OCI-LY1 (cell line): ENCODE measurements around the gene ZC3H10.

ENCODE experiments used
- H2AFZ ChIP-seq: fragments of 200-600 bp; sonication (generic), shearing (Covaris generic); 2 replicates; pipeline ENCODE4 v1.6.0; 2014; ENCODE audit warnings: antibody characterized with exemption, mild to moderate bottlenecking, low read length
- H3F3A ChIP-seq: fragments of 200-600 bp; sonication (generic), shearing (Covaris generic); 2 replicates; pipeline ENCODE4 v1.6.0; 2014; ENCODE audit warnings: mild to moderate bottlenecking, antibody characterized with exemption, low read length, moderate library complexity; ENCODE audit not compliant: insufficient read depth
- H3K27ac ChIP-seq: fragments of 200-600 bp; sonication (generic); 2 replicates; pipeline ENCODE4 v1.5.1; 2014; ENCODE audit warnings: low read length, mixed run types, mild to moderate bottlenecking, low read depth; ENCODE audit not compliant: poor library complexity, severe bottlenecking
- H3K27me3 ChIP-seq: fragments of 200-600 bp; sonication (generic); 2 replicates; pipeline ENCODE4 v1.6.0; 2014; ENCODE audit warnings: antibody characterized with exemption, mild to moderate bottlenecking, low read length, moderate library complexity; ENCODE audit not compliant: insufficient read depth
- H3K36me3 ChIP-seq: fragments of 200-600 bp; sonication (generic); 2 replicates; pipeline ENCODE4 v1.6.1; 2014; ENCODE audit warnings: mild to moderate bottlenecking, antibody characterized with exemption, low read length, moderate library complexity, mixed read lengths; ENCODE audit not compliant: insufficient read depth
- H3K4me1 ChIP-seq: fragments of 200-600 bp; sonication (generic); 2 replicates; pipeline ENCODE4 v1.5.1; 2014; ENCODE audit warnings: mild to moderate bottlenecking, low read length, moderate library complexity; ENCODE audit not compliant: insufficient read depth, severe bottlenecking
- H3K4me2 ChIP-seq: fragments of 200-600 bp; sonication (generic), shearing (Covaris generic); 2 replicates; pipeline ENCODE4 v1.6.1; 2014; ENCODE audit warnings: low read length
- H3K4me3 ChIP-seq: fragments of 200-600 bp; sonication (generic); 2 replicates; pipeline ENCODE4 v1.5.1; 2014; ENCODE audit warnings: low read length, low read depth, mild to moderate bottlenecking, mixed read lengths; ENCODE audit not compliant: poor library complexity, severe bottlenecking
- H3K79me2 ChIP-seq: fragments of 200-600 bp; shearing (Covaris generic); 2 replicates; pipeline ENCODE4 v1.6.1; 2016; ENCODE audit warnings: mixed run types, low read length, mixed read lengths; ENCODE audit not compliant: insufficient read depth
- H3K9ac ChIP-seq: fragments of 200-600 bp; sonication (generic), shearing (Covaris generic); 2 replicates; pipeline ENCODE4 v1.6.1; 2014; ENCODE audit warnings: mild to moderate bottlenecking, low read length, mixed read lengths
- H3K9me2 ChIP-seq: fragments of 200-600 bp; sonication (generic), shearing (Covaris generic); 2 replicates; pipeline ENCODE4 v1.6.1; 2014; ENCODE audit warnings: low read depth, mild to moderate bottlenecking, low read length, mixed read lengths
- H3K9me3 ChIP-seq: fragments of 200-600 bp; shearing (Covaris generic); 2 replicates; pipeline ENCODE4 v1.6.1; 2014; ENCODE audit warnings: low read length, mixed read lengths
- H4K20me1 ChIP-seq: fragments of 200-600 bp; sonication (generic), shearing (Covaris generic); 2 replicates; pipeline ENCODE4 v1.6.0; 2016; ENCODE audit warnings: mild to moderate bottlenecking, low read length; ENCODE audit not compliant: insufficient read depth
- EZH2 ChIP-seq: fragments of 200-600 bp; sonication (generic), shearing (Covaris generic); IDR thresholded peaks from 2 replicates; pipeline ENCODE4 v1.8.0; 2017; ENCODE audit warnings: borderline replicate concordance, mixed run types, mild to moderate bottlenecking, antibody characterized with exemption, low read length, moderate library complexity, mixed read lengths
- TF ChIP-seq, protein P1 (sequence below): fragments of 200-600 bp; sonication (generic), shearing (Covaris generic); IDR thresholded peaks from 2 replicates; pipeline ENCODE4 v1.5.1; 2017; ENCODE audit warnings: mild to moderate bottlenecking, antibody characterized with exemption, low read length, moderate library complexity, mixed read lengths

The ZC3H10 gene

DNA sequence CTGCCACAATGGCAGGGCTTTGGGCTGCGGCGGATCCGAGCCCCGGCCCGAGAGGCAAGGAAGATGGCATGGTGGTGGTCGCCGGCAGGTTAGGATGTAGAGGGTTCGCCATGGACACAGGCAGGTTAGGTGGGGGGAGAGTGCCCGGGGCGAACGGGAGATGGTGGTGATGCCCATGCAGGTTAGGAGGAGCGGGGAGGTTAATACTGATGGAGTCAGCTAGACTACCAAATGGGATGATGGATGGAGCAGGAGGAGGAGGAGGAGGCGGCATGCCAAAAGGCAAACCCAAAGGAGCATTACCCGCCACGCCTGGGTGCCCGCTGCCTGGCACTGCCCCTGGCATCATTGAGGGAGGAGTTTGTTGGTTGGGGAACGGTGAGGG is 46.3 kb downstream of the ZC3H10 start:
- Histone ChIP-seq H2AFZ (no peak overlapping the region), H4K20me1 (no peaks in the 10 kb centered on the region), H3K4me1 (peaks cover 25% of the 10 kb centered on the region), H3K27ac (no peak overlapping the region), H3K9ac (no peak overlapping the region), H3K4me3 (no peak overlapping the region), H3K9me3 (no peaks in the 10 kb centered on the region), H3K79me2 (peaks cover 2% of the 10 kb centered on the region), H3K27me3 (no peaks in the 10 kb centered on the region), H3F3A (no peaks in the 10 kb centered on the region), H3K9me2 (no peaks in the 10 kb centered on the region), H3K36me3 (peaks cover 90% of the 10 kb centered on the region), H3K4me2 (no peak overlapping the region)
- TF ChIP-seq, protein P1, sequence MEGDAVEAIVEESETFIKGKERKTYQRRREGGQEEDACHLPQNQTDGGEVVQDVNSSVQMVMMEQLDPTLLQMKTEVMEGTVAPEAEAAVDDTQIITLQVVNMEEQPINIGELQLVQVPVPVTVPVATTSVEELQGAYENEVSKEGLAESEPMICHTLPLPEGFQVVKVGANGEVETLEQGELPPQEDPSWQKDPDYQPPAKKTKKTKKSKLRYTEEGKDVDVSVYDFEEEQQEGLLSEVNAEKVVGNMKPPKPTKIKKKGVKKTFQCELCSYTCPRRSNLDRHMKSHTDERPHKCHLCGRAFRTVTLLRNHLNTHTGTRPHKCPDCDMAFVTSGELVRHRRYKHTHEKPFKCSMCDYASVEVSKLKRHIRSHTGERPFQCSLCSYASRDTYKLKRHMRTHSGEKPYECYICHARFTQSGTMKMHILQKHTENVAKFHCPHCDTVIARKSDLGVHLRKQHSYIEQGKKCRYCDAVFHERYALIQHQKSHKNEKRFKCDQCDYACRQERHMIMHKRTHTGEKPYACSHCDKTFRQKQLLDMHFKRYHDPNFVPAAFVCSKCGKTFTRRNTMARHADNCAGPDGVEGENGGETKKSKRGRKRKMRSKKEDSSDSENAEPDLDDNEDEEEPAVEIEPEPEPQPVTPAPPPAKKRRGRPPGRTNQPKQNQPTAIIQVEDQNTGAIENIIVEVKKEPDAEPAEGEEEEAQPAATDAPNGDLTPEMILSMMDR, result no peak
- no peak for TF ChIP-seq EZH2

DNA sequence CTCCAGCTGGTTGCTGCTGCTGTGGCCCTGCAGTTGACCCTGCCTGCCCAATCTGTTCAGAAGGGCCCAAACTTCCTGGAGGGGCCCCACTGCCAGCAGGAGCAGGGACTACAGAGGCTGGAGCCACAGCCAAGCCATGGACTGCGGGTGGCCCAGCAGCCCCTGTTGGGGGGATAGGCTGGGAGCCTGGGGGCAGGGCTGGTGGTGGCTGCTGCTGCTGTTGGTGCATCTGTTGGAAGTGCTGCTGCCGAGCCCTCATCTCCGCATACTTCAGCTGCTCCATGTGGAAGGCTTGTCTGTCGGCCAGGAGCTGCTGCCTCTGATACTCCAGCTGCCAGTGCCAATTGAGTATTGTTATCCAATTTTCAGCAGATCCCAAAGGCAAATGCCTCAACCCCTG is 47.3 kb downstream of the ZC3H10 start:
- H3K9me3 ChIP-seq, result no peaks in the 10 kb centered on the region
- no peak for TF ChIP-seq EZH2
- TF ChIP-seq, protein P1, result no peak
- no peak overlapping the region for H3K27ac ChIP-seq
- no peak overlapping the region for H2AFZ ChIP-seq
- H3K9ac ChIP-seq, result no peak overlapping the region
- no peaks in the 10 kb centered on the region for H4K20me1 ChIP-seq
- no peaks in the 10 kb centered on the region for H3K79me2 ChIP-seq
- no peak overlapping the region for H3K4me2 ChIP-seq
- peaks cover 15% of the 10 kb centered on the region for H3K4me1 ChIP-seq
- H3K27me3 ChIP-seq, result no peaks in the 10 kb centered on the region
- peaks cover 90% of the 10 kb centered on the region for H3K36me3 ChIP-seq
- no peaks in the 10 kb centered on the region for H3F3A ChIP-seq
- H3K9me2 ChIP-seq, result no peaks in the 10 kb centered on the region
- H3K4me3 ChIP-seq, result no peak overlapping the region

DNA sequence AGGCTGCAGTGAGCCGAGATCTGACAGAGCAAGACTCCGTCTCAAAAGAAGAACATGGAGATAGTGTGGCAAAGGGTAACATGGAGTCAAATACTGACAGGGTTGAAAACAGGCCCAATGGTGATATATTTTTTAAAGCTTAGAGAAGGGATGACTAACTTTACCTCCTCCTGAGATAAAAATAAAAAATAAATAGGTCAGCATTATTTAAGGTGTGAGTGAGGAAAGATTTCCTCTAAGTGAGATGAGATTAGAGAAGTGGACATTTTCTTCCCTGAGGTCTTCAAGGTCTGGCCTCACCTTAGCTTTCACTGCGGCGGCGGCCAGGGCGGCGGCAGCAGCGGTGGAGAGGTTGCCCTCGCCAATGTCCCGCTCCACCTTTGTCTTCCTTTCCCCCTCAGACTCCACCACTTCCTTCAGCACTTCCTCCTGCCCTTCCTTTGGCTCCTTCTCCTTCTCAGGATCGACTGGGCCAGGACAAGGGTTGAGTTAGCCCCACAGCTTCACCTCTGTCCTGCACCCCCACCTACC is 51.2 kb downstream of the ZC3H10 start:
- Histone ChIP-seq H3K27ac (no peak overlapping the region), H3K27me3 (no peaks in the 10 kb centered on the region), H3F3A (no peaks in the 10 kb centered on the region), H4K20me1 (no peaks in the 10 kb centered on the region), H3K4me2 (no peak overlapping the region), H2AFZ (no peak overlapping the region), H3K9me2 (no peaks in the 10 kb centered on the region), H3K9me3 (no peaks in the 10 kb centered on the region), H3K79me2 (no peaks in the 10 kb centered on the region), H3K36me3 (peaks cover 88% of the 10 kb centered on the region), H3K4me1 (no peaks in the 10 kb centered on the region), H3K9ac (no peak overlapping the region), H3K4me3 (no peak overlapping the region)
- TF ChIP-seq, protein P1, result no peak
